Measurements from ENCODE around the gene WDR20.

GRCh38 chr14:102197317-102197853, 57.7 kb downstream of the WDR20 start:
- no peak for TF ChIP-seq CTCF (conservative IDR thresholded peaks at IDR 0.05)
- no peak for TF ChIP-seq ZFX (IDR thresholded peaks at IDR 0.05)

Measured in C4-2B (cell line).